Measurements from ENCODE around the gene CYTH3. TPM values are rescaled to one million over a fixed set of nuclear protein-coding genes. Genes with fewer than 3 reads are reported as not detected.

The CYTH3 gene
- total and polyA plus RNA-seq, 2 experiments from 2014 or later = 11.9 to 15.7 TPM

DNA sequence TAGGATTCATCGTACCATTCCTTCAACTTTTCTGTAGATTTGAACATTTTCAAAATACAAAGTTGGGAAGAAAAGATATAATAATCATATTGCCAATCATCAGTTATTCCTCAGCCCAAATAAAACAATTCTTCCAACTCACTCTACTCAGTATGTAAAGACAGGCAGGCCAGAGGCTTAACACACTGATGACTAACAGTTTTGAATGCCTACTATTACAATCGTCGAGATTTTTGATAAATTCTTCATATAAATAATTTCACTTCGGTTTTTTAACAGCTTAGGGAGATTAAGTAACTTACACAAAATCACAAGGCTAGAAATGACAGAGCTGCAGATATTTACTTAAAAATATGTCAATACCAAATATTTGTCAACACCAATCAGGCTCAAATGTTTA lies 17.6 kb downstream of the CYTH3 start:
- no peak overlapping the region for H3K4me2 ChIP-seq
- 80% methylated on average over 4 of the region's 4 CpGs for WGBS (ENCODE audit: low lambda C conversion rate, missing lambda C conversion rate)
- H3K4me3 ChIP-seq = no peak overlapping the region
- H3K79me2 ChIP-seq = peaks cover 74% of the 10 kb centered on the region
- H3K9me2 ChIP-seq (replicated peaks; ENCODE audit: insufficient read depth) = no peaks in the 10 kb centered on the region
- H3K27ac ChIP-seq = no peak overlapping the region
- H3K9me3 ChIP-seq (ENCODE audit: low read depth) = no peaks in the 10 kb centered on the region
- TF ChIP-seq EZH2phosphoT487 (IDR thresholded peaks at IDR 0.05; ENCODE audit: low read depth, severe bottlenecking, unreplicated experiment) (no peak), EZH2 (IDR thresholded peaks at IDR 0.05; ENCODE audit: borderline replicate concordance) (no peak)
- TF ChIP-seq, protein P1, sequence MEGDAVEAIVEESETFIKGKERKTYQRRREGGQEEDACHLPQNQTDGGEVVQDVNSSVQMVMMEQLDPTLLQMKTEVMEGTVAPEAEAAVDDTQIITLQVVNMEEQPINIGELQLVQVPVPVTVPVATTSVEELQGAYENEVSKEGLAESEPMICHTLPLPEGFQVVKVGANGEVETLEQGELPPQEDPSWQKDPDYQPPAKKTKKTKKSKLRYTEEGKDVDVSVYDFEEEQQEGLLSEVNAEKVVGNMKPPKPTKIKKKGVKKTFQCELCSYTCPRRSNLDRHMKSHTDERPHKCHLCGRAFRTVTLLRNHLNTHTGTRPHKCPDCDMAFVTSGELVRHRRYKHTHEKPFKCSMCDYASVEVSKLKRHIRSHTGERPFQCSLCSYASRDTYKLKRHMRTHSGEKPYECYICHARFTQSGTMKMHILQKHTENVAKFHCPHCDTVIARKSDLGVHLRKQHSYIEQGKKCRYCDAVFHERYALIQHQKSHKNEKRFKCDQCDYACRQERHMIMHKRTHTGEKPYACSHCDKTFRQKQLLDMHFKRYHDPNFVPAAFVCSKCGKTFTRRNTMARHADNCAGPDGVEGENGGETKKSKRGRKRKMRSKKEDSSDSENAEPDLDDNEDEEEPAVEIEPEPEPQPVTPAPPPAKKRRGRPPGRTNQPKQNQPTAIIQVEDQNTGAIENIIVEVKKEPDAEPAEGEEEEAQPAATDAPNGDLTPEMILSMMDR (IDR thresholded peaks at IDR 0.05; ENCODE audit: poor library complexity) = no peak
- no peaks in the 10 kb centered on the region for H3K27me3 ChIP-seq
- H4K20me1 ChIP-seq (ENCODE audit: insufficient read depth, poor library complexity, severe bottlenecking) = peaks cover 5% of the 10 kb centered on the region
- DNase-seq (ENCODE audit: low spot score) = no peak
- peaks cover 8% of the 10 kb centered on the region for H3K4me1 ChIP-seq (ENCODE audit: insufficient read depth)
- no peaks in the 10 kb centered on the region for H3K36me3 ChIP-seq (replicated peaks; ENCODE audit: insufficient read depth, low read depth)
- H2AFZ ChIP-seq = no peak overlapping the region

DNA sequence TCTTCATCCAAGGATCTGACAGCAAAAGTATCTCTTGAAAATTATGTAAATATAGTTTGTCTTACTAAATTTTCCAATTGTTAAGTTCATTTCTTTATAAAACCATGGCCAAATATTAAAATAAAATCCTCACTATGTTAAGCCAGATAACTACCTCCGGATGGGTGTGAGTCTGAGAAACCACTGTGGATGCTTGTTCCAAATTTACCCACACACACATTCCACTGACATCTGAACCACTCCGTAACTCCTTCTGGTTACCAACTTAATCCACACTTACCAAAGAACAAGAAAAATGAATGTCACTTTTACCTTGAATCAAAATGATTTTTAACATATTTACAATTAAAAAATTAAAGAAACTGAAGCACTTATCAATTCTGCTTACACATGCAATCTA lies 19.7 kb downstream of the CYTH3 start:
- Histone ChIP-seq H3K4me1 (ENCODE audit: insufficient read depth) (peaks cover 8% of the 10 kb centered on the region), H3K79me2 (peaks cover 73% of the 10 kb centered on the region), H3K4me3 (no peak overlapping the region), H2AFZ (no peak overlapping the region), H3K36me3 (replicated peaks; ENCODE audit: insufficient read depth, low read depth) (no peaks in the 10 kb centered on the region), H3K9me2 (replicated peaks; ENCODE audit: insufficient read depth) (no peaks in the 10 kb centered on the region), H3K4me2 (peak overlapping the region; percentile 15), H4K20me1 (ENCODE audit: insufficient read depth, poor library complexity, severe bottlenecking) (peaks cover 5% of the 10 kb centered on the region), H3K9me3 (ENCODE audit: low read depth) (no peaks in the 10 kb centered on the region), H3K27me3 (no peaks in the 10 kb centered on the region), H3K27ac (no peak overlapping the region)
- no peak for TF ChIP-seq EZH2phosphoT487 (IDR thresholded peaks at IDR 0.05; ENCODE audit: low read depth, severe bottlenecking, unreplicated experiment)
- no peak for TF ChIP-seq EZH2 (IDR thresholded peaks at IDR 0.05; ENCODE audit: borderline replicate concordance)
- TF ChIP-seq, protein P1 (IDR thresholded peaks at IDR 0.05; ENCODE audit: poor library complexity) = no peak
- WGBS (ENCODE audit: low lambda C conversion rate, missing lambda C conversion rate) = 63% methylated on average over 2 of the region's 2 CpGs
- DNase-seq (ENCODE audit: low spot score) = no peak

DNA sequence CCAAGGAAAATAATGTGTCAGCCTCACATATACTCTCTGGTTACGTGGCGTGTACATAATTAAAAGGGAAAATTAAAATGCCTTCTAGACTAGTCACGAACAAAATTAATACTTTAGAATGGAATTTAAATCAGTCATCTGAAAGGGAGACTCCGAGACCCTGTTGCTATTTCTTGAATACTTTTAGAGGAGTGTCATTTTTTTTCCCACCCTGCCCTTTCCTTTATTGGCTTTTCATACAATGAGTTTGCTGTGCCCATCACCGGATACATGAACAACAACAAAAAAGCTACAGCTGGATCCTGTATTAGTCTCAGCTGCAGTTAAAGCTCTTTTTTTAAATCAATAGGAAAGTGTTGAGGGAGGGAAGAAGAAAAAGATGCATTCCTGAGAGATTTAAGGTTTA lies 20.1 kb downstream of the CYTH3 start:
- Histone ChIP-seq H3K27ac (no peak overlapping the region), H3K4me1 (ENCODE audit: insufficient read depth) (peaks cover 9% of the 10 kb centered on the region), H3K9me3 (ENCODE audit: low read depth) (no peaks in the 10 kb centered on the region), H4K20me1 (ENCODE audit: insufficient read depth, poor library complexity, severe bottlenecking) (peaks cover 5% of the 10 kb centered on the region), H2AFZ (no peak overlapping the region), H3K9me2 (replicated peaks; ENCODE audit: insufficient read depth) (no peaks in the 10 kb centered on the region), H3K79me2 (peaks cover 73% of the 10 kb centered on the region), H3K36me3 (replicated peaks; ENCODE audit: insufficient read depth, low read depth) (no peaks in the 10 kb centered on the region), H3K4me2 (peak overlapping the region; percentile 15), H3K27me3 (no peaks in the 10 kb centered on the region), H3K4me3 (no peak overlapping the region)
- TF ChIP-seq EZH2phosphoT487 (IDR thresholded peaks at IDR 0.05; ENCODE audit: low read depth, severe bottlenecking, unreplicated experiment) = no peak
- no peak for TF ChIP-seq EZH2 (IDR thresholded peaks at IDR 0.05; ENCODE audit: borderline replicate concordance)
- TF ChIP-seq, protein P1 (IDR thresholded peaks at IDR 0.05; ENCODE audit: poor library complexity) = no peak
- no peak for DNase-seq (ENCODE audit: low spot score)
- 63% methylated on average over 5 of the region's 5 CpGs for WGBS (ENCODE audit: low lambda C conversion rate, missing lambda C conversion rate)

DNA sequence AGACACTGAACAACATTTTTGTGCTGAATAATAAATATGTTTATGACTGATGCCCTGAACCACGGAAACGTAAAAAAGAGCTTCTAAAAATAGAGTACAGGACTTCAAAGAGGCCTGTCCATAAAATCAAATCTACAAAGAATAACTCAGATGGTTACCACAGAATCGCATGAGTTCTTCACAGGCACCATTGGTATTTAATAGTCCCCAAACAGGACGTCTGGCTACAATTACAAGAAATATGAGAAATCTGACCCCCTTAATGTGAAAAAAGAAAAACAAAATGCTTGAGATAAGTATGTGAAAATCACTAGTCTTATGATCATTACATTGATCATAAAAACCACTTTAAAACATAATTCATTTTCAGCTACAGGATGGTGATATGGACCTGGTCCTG lies 20.8 kb downstream of the CYTH3 start:
- Histone ChIP-seq H3K27ac (no peak overlapping the region), H3K4me2 (peak overlapping the region; percentile 15), H3K4me1 (ENCODE audit: insufficient read depth) (peaks cover 13% of the 10 kb centered on the region), H2AFZ (no peak overlapping the region), H3K9me2 (replicated peaks; ENCODE audit: insufficient read depth) (no peaks in the 10 kb centered on the region), H3K4me3 (no peak overlapping the region), H3K27me3 (no peaks in the 10 kb centered on the region), H4K20me1 (ENCODE audit: insufficient read depth, poor library complexity, severe bottlenecking) (peaks cover 5% of the 10 kb centered on the region), H3K9me3 (ENCODE audit: low read depth) (no peaks in the 10 kb centered on the region), H3K79me2 (peaks cover 73% of the 10 kb centered on the region), H3K36me3 (replicated peaks; ENCODE audit: insufficient read depth, low read depth) (no peaks in the 10 kb centered on the region)
- DNase-seq (ENCODE audit: low spot score) = no peak
- no peak for TF ChIP-seq EZH2 (IDR thresholded peaks at IDR 0.05; ENCODE audit: borderline replicate concordance)
- 48% methylated on average over 4 of the region's 4 CpGs for WGBS (ENCODE audit: low lambda C conversion rate, missing lambda C conversion rate)

Measured in hepatocyte (in vitro differentiated cells).